ENCODE data around the gene HLA-DOA. TPM values are rescaled to one million over a fixed set of nuclear protein-coding genes. Genes with fewer than 3 reads are reported as not detected.

The HLA-DOA gene
- polyA plus RNA-seq, 6 donors from 2014 or later, result 219 to 598 (median 388) TPM

DNA sequence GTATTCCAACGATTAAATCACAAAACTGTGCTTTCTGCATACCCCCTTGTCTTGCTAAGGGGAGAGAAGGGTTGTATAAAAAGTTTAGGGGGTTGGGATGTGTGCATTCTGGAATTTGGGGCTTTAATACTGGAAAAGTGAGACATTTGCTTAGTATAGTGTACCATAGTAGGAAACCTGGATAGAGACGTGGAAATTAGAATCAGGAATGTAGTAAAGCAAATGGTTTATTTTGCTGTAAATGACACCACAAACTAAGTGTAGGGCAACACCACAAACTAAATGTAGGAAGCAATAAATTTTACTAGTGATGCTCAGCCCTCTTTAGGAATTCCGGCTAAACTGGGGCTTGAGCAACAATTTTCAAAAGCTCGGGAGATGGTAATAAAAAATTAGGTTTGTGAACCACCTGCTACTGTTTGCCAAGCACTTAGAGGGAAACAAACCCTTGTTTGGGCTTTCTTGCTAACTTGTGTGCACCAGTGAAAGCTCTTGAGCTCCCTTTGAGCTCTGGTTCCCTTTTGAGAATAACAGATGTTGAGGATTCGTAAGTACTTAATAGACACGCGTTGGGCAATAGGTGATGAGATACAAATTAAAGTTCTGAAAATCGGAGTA is 27.2 kb downstream of the HLA-DOA start:
- no peak for ATAC-seq (ENCODE audit: low read depth in 2 of 2)
- Mint-ChIP-seq H3K4me3 (no peak overlapping the region), H3K27ac (peak overlapping the region in 5 of 6 donors; percentile 24 to 84 (median 68)), H3K36me3 (peaks cover 23 to 29% of the 10 kb centered on the region in 2 donors), H3K4me1 (peaks cover 41 to 52% (median 48%) of the 10 kb centered on the region in 3 donors), H3K9me3 (no peaks in the 10 kb centered on the region), H3K27me3 (no peaks in the 10 kb centered on the region)
- no peak for DNase-seq

DNA sequence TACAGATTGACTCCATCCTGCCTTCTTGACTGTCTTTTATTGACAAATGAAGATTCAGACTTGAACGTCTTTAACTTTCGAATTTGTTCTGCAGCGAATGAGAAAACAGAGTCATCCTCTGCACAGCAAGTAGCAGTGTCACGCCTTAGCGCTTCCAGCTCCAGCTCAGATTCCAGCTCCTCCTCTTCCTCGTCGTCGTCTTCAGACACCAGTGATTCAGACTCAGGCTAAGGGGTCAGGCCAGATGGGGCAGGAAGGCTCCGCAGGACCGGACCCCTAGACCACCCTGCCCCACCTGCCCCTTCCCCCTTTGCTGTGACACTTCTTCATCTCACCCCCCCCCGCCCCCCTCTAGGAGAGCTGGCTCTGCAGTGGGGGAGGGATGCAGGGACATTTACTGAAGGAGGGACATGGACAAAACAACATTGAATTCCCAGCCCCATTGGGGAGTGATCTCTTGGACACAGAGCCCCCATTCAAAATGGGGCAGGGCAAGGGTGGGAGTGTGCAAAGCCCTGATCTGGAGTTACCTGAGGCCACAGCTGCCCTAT is 28.8 kb downstream of the HLA-DOA start:
- peaks cover 31 to 45% of the 10 kb centered on the region in 2 donors for H3K36me3 Mint-ChIP-seq
- peak overlapping the region in 2 of 8 donors; percentile 15 to 35 for H3K4me3 Mint-ChIP-seq
- DNase-seq (no peak), ATAC-seq (ENCODE audit: low read depth in 2 of 2) (no peak)
- no peaks in the 10 kb centered on the region for H3K9me3 Mint-ChIP-seq
- peak overlapping the region in 4 of 6 donors; percentile 15 to 68 (median 56) for H3K27ac Mint-ChIP-seq
- no peaks in the 10 kb centered on the region for H3K27me3 Mint-ChIP-seq
- peaks cover 57 to 65% (median 61%) of the 10 kb centered on the region in 3 donors for H3K4me1 Mint-ChIP-seq

DNA sequence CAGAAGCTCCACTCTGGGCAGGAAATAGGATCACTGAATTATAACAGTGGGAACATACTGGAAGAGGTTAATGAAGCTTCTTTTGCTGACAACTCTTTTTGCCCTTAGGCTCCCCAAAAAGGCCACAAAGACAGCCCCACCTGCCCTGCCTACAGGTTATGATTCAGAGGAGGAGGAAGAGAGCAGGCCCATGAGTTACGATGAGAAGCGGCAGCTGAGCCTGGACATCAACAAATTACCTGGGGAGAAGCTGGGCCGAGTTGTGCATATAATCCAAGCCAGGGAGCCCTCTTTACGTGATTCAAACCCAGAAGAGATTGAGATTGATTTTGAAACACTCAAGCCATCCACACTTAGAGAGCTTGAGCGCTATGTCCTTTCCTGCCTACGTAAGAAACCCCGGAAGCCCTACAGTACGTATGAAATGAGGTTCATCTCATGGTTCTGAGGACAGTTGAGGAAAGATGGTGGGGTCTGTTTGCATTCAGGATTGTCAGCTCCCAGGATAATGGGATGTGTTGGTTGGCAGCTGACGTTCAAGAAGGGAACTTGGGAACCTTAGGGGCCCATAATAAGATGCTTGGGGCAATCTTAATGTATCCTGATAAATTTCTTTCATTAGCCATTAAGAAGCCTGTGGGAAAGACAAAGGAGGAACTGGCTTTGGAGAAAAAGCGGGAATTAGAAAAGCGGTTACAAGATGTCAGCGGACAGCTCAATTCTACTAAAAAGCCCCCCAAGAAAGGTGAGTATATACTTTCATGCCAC is 29.5 kb downstream of the HLA-DOA start:
- DNase-seq, result no peak
- peaks cover 58 to 68% (median 64%) of the 10 kb centered on the region in 3 donors for H3K4me1 Mint-ChIP-seq
- H3K36me3 Mint-ChIP-seq, result peaks cover 36 to 52% of the 10 kb centered on the region in 2 donors
- no peak for ATAC-seq (ENCODE audit: low read depth in 2 of 2)
- H3K9me3 Mint-ChIP-seq, result no peaks in the 10 kb centered on the region
- H3K4me3 Mint-ChIP-seq, result peak overlapping the region in 2 of 8 donors; percentile 9 to 30
- no peaks in the 10 kb centered on the region for H3K27me3 Mint-ChIP-seq
- peak overlapping the region in 4 of 6 donors; percentile 61 to 73 (median 72) for H3K27ac Mint-ChIP-seq

DNA sequence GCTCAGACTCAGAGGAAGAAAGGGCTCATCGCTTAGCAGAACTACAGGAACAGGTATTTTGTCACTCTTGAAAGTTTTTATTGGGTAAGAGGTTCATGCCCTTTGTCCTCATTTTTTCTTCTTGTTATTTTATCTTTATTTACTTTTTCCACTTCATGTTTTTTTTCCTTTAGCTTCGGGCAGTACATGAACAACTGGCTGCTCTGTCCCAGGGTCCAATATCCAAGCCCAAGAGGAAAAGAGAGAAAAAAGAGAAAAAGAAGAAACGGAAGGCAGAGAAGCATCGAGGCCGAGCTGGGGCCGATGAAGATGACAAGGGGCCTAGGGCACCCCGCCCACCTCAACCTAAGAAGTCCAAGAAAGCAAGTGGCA is 31.5 kb downstream of the HLA-DOA start:
- Mint-ChIP-seq H3K4me1 (peaks cover 59 to 66% (median 60%) of the 10 kb centered on the region in 3 donors), H3K4me3 (peak overlapping the region in 5 of 8 donors; percentile 9 to 67 (median 20)), H3K27me3 (no peaks in the 10 kb centered on the region), H3K9me3 (no peaks in the 10 kb centered on the region), H3K36me3 (peaks cover 48 to 64% of the 10 kb centered on the region in 2 donors), H3K27ac (peak overlapping the region in 3 of 6 donors; percentile 70 to 89 (median 78))
- no peak for DNase-seq
- ATAC-seq (ENCODE audit: low read depth in 2 of 2), result no peak

DNA sequence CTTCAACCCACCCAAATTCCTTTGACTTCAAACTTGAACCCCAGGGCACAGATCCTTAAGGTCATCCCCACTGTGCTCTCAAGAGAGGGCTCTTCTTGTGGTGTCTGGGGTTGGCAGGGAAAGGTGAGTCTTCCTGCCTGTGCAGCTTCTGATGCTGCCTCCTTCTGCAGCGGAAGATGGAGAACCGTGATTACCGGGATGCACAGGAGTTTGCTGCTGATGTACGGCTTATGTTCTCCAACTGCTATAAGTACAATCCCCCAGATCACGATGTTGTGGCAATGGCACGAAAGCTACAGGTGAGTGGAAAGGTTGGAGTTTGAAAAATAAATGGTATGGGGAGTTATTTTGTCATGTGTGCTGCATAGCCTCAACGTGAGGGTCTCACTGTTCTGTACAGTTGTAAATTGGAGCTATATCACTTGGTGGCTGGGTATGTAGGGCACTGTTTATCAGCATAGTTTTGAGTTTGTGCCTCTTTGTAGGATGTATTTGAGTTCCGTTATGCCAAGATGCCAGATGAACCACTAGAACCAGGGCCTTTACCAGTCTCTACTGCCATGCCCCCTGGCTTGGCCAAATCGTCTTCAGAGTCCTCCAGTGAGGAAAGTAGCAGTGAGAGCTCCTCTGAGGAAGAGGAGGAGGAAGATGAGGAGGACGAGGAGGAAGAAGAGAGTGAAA is 32.0 kb downstream of the HLA-DOA start:
- H3K4me1 Mint-ChIP-seq, result peaks cover 57 to 67% (median 64%) of the 10 kb centered on the region in 3 donors
- H3K27me3 Mint-ChIP-seq, result no peaks in the 10 kb centered on the region
- DNase-seq, result no peak
- ATAC-seq (ENCODE audit: low read depth in 2 of 2), result no peak
- peak overlapping the region in 4 of 8 donors; percentile 1 to 67 (median 38) for H3K4me3 Mint-ChIP-seq
- no peaks in the 10 kb centered on the region for H3K9me3 Mint-ChIP-seq
- peak overlapping the region in 2 of 6 donors; percentile 70 to 89 for H3K27ac Mint-ChIP-seq
- H3K36me3 Mint-ChIP-seq, result peaks cover 51 to 68% of the 10 kb centered on the region in 2 donors

DNA sequence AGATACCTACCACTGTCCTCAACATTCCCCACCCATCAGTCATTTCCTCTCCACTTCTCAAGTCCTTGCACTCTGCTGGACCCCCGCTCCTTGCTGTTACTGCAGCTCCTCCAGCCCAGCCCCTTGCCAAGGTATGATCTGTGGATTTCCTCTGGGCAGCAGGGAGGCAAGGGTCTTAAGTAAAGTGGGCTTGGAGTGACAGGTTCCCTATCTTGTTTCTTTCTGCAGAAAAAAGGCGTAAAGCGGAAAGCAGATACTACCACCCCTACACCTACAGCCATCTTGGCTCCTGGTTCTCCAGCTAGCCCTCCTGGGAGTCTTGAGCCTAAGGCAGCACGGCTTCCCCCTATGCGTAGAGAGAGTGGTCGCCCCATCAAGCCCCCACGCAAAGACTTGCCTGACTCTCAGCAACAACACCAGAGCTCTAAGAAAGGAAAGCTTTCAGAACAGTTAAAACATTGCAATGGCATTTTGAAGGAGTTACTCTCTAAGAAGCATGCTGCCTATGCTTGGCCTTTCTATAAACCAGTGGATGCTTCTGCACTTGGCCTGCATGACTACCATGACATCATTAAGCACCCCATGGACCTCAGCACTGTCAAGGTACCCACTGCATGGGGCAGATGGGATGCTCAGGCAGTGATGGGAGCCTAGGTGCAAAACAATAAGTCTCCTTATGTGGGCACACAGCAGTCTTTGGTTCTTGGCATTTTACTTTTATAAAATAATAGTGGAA is 32.9 kb downstream of the HLA-DOA start:
- Mint-ChIP-seq H3K9me3 (no peaks in the 10 kb centered on the region), H3K4me3 (peak overlapping the region; percentile 9 to 100 (median 58)), H3K36me3 (peaks cover 51 to 62% of the 10 kb centered on the region in 2 donors)

DNA sequence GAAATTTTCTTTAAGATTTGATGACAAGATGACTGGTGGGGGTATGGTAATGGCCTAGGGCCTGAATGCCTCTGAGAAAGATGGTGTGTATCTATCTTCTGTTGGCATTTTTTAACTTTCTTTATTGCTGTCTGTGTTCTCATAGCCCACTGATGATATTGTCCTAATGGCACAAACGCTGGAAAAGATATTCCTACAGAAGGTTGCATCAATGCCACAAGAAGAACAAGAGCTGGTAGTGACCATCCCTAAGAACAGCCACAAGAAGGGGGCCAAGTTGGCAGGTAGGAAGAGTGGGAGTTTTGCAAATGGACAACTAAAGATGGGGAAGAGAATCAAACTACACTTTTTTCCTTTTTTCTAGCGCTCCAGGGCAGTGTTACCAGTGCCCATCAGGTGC is 33.5 kb downstream of the HLA-DOA start:
- Mint-ChIP-seq H3K36me3 (peaks cover 51 to 67% of the 10 kb centered on the region in 2 donors), H3K4me3 (peak overlapping the region in 7 of 8 donors; percentile 35 to 100 (median 69)), H3K9me3 (no peaks in the 10 kb centered on the region), H3K27ac (peak overlapping the region in 4 of 6 donors; percentile 69 to 99 (median 86)), H3K4me1 (peaks cover 62 to 67% (median 64%) of the 10 kb centered on the region in 3 donors), H3K27me3 (no peaks in the 10 kb centered on the region)
- no peak for ATAC-seq (ENCODE audit: low read depth in 2 of 2)
- no peak for DNase-seq

More for the DNA sequence above, 32.9 kb downstream of the HLA-DOA start:
- ATAC-seq (ENCODE audit: low read depth in 2 of 2), result no peak
- DNase-seq, result no peak
- peaks cover 62 to 64% (median 64%) of the 10 kb centered on the region in 3 donors for H3K4me1 Mint-ChIP-seq
- peak overlapping the region; percentile 64 to 99 (median 82) for H3K27ac Mint-ChIP-seq
- H3K27me3 Mint-ChIP-seq, result no peaks in the 10 kb centered on the region

DNA sequence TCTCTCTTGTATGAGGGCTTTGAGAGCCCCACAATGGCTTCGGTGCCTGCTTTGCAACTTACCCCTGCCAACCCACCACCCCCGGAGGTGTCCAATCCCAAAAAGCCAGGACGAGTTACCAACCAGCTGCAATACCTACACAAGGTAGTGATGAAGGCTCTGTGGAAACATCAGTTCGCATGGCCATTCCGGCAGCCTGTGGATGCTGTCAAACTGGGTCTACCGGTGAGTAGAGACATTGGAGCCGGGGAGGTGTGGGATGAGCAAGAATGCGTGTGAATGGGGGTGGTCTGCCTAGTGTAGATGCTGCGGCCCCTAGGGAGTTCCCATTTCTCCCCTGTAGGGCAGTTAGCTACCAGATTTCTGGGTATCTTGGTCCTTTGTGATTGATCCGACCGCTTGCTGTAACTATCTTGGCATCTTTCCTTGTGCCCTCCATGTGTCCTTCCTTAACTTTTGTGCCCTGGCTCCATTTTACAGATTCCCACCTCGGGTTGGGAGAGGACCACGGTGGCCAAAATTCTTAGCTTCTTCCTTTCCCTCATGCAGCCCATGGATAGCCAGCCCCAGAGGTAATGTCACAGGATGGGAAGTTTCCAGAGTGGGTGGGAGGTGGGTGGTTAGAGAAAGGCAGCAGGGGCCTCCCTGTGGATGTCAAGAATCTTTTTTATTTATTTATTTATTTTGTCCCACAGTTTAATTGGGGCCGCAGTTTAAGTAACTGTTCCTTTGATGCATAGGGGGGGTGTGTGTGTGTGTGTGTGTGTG is 34.7 kb downstream of the HLA-DOA start:
- peaks cover 65 to 70% (median 69%) of the 10 kb centered on the region in 3 donors for H3K4me1 Mint-ChIP-seq
- no peaks in the 10 kb centered on the region for H3K27me3 Mint-ChIP-seq
- H3K27ac Mint-ChIP-seq, result peak overlapping the region; percentile 21 to 99 (median 70)
- H3K9me3 Mint-ChIP-seq, result no peaks in the 10 kb centered on the region
- peak overlapping the region; percentile 93 to 100 (median 98) for H3K4me3 Mint-ChIP-seq
- no peak for DNase-seq
- no peak for ATAC-seq (ENCODE audit: low read depth in 2 of 2)
- H3K36me3 Mint-ChIP-seq, result peaks cover 40 to 67% of the 10 kb centered on the region in 2 donors

DNA sequence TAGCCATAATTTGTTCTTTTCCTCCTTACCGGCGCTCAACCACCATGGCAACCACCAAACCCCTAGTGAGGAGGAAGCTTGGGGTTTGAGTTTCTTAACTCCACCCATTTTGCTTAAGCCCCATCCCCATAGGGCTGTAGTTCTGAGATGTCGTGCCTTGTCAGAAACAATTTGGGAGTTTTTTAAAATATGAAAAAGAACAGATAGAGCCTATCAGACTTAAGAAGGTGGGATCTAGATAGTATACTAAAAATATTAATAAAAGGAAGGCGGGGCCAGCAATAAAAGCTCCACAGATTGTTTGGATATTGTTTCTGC is 35.4 kb downstream of the HLA-DOA start:
- Mint-ChIP-seq H3K9me3 (no peaks in the 10 kb centered on the region), H3K4me3 (peak overlapping the region; percentile 93 to 100 (median 98)), H3K4me1 (peaks cover 67 to 69% (median 69%) of the 10 kb centered on the region in 3 donors), H3K27me3 (no peaks in the 10 kb centered on the region), H3K36me3 (peaks cover 37 to 63% of the 10 kb centered on the region in 2 donors), H3K27ac (peak overlapping the region; percentile 98 to 100 (median 100))
- peak; percentile 45 for DNase-seq
- no peak for ATAC-seq (ENCODE audit: low read depth in 2 of 2)

DNA sequence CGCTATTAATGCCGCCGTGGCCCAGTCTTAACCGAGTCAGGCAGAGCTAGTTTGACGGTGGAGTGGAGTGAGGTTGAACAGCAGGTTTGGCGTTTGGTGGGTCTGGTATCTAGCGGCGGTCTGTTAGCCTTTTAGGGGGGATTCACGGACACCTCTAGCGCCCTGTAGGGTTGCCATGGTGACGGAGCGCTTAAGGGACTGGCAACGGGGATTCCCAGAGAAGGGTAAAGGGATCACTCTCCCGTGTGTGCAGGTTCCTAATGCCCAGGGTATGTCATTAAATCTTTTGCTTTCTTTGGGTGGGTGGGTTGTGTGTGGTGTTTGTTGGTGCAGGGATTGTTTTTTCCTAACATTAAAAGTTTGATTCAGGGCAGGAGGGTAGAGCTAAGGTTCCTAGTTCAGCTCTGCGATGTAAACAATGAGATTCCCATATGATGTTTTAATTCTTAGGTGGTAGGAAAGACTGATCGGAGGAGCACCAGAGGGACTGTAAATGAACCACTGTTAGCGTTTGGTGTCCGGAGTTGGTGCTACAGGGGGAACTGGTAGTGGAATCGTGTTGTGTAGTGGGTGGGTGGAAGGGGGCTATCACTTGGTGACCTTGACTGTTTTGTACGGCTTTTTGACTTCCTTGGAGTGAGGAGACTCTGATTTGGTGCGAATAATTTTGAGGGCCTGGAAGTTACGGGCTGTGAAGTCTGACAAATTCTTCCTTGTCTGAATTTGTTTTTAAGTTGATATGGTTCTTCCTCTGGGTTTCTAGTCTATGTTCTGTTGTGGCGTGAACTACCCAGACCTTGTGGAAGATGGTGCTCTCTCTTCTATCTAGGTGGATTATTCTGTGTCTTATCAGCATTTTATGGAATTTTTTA is 36.0 kb downstream of the HLA-DOA start:
- DNase-seq (peak; percentile 65), ATAC-seq (ENCODE audit: low read depth in 2 of 2) (peak; percentile 3 to 11)
- peak overlapping the region; percentile 93 to 100 (median 98) for H3K4me3 Mint-ChIP-seq
- no peaks in the 10 kb centered on the region for H3K9me3 Mint-ChIP-seq
- peak overlapping the region; percentile 98 to 100 (median 100) for H3K27ac Mint-ChIP-seq
- no peaks in the 10 kb centered on the region for H3K27me3 Mint-ChIP-seq
- peaks cover 61 to 69% (median 66%) of the 10 kb centered on the region in 3 donors for H3K4me1 Mint-ChIP-seq
- H3K36me3 Mint-ChIP-seq, result peaks cover 37 to 63% of the 10 kb centered on the region in 2 donors

DNA sequence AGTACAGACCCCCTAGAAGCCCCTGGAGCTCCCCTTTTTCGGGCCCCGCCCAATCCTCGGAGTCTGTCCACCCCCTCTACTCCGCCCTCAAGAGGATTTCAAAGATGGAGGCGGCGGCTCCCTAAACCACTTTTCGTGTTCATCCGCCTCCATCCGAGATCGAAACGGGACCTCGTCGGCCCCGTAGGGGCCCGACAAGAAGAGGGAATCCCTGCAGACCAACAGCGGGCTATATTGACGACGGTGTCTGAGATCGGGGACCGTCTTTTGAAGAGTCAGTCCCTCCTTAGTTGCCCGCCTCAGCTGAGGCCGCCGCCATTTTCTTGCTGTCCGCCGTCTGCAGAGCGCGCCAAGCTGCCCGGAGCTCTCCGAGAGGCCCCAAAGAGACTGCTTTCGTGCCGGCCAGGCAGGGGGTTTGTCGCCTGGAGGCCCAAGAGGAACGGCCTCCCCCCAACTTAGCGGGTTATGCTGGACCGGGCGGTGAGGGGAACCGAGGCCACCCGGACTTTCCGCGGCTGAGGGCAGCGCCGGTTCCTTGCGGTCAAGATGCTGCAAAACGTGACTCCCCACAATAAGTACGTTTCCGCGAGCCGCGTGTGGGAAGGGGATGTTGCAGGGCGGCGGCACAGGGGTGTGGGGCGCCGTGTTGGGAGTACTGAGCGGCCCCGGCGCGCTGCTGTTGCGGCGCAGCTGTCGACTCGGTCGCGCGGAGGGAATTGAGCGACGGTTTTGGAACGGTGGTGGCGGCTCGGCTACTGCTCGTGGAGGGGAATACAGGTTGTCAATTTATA is 36.8 kb downstream of the HLA-DOA start:
- DNase-seq, result peak; percentile 55
- peak overlapping the region; percentile 98 to 100 (median 100) for H3K27ac Mint-ChIP-seq
- H3K4me3 Mint-ChIP-seq, result peak overlapping the region; percentile 93 to 100 (median 98)
- H3K27me3 Mint-ChIP-seq, result no peaks in the 10 kb centered on the region
- ATAC-seq (ENCODE audit: low read depth in 2 of 2), result peak in 1 of 2 donors; percentile 4
- H3K9me3 Mint-ChIP-seq, result no peaks in the 10 kb centered on the region
- peaks cover 55 to 64% (median 61%) of the 10 kb centered on the region in 3 donors for H3K4me1 Mint-ChIP-seq
- peaks cover 30 to 55% of the 10 kb centered on the region in 2 donors for H3K36me3 Mint-ChIP-seq
